ENCODE measurements around the gene SMTNL1. TPM values are rescaled to one million over a fixed set of nuclear protein-coding genes. Genes with fewer than 3 reads are reported as not detected.

Gene SMTNL1
- total RNA-seq, result not detected
- long read RNA-seq, result 0 reads

GRCh38 chr11:57536947-57537619 lies at the start of gene SMTNL1:
Gene SMTNL1 (plus strand): TSS chr11:57537595. CDS start chr11:57542643, 5,048 bp downstream.
- Histone ChIP-seq H3K36me3 (no peaks in the 10 kb centered on the region), H3K9me3 (replicated peaks) (no peaks in the 10 kb centered on the region), H3K4me1 (no peaks in the 10 kb centered on the region), H3K27ac (replicated peaks) (no peak within 1 kb of the TSS), H3K4me3 (no peak within 1 kb of the TSS), H3K27me3 (ENCODE audit: low read depth) (no peaks in the 10 kb centered on the region)
- no peak for DNase-seq
- TF ChIP-seq CTCF (IDR thresholded peaks at IDR 0.05; ENCODE audit: borderline replicate concordance), result no peak
- intact Hi-C loops (cut with micrococcal nuclease), result no loop called here

- no peaks in the 10 kb centered on the region for H3K9me3 ChIP-seq (replicated peaks)
- intact Hi-C loops (cut with micrococcal nuclease), result no loop called here
- H3K4me3 ChIP-seq, result no peak overlapping the region
- H3K27me3 ChIP-seq (ENCODE audit: low read depth), result peaks cover 23% of the 10 kb centered on the region
- H3K36me3 ChIP-seq, result peaks cover 72% of the 10 kb centered on the region
- DNase-seq, result no peak
- peaks cover 5% of the 10 kb centered on the region for H3K4me1 ChIP-seq
- no peak for TF ChIP-seq CTCF (IDR thresholded peaks at IDR 0.05; ENCODE audit: borderline replicate concordance)
- H3K27ac ChIP-seq (replicated peaks), result no peak overlapping the region
Observed at GRCh38 chr11:57487920-57488659, 49.3 kb upstream of the SMTNL1 start.

- no peak overlapping the region for H3K27ac ChIP-seq (replicated peaks)
- no peak for DNase-seq
- no peak for TF ChIP-seq CTCF (IDR thresholded peaks at IDR 0.05; ENCODE audit: borderline replicate concordance)
- no peaks in the 10 kb centered on the region for H3K27me3 ChIP-seq (ENCODE audit: low read depth)
- no peaks in the 10 kb centered on the region for H3K9me3 ChIP-seq (replicated peaks)
- peaks cover 57% of the 10 kb centered on the region for H3K36me3 ChIP-seq
- peaks cover 11% of the 10 kb centered on the region for H3K4me1 ChIP-seq
- no peak overlapping the region for H3K4me3 ChIP-seq
- intact Hi-C loops (cut with micrococcal nuclease), result no loop called here
Observed at GRCh38 chr11:57490456-57491248, 46.7 kb upstream of the SMTNL1 start.

- H3K4me3 ChIP-seq, result no peak overlapping the region
- no peaks in the 10 kb centered on the region for H3K27me3 ChIP-seq (ENCODE audit: low read depth)
- intact Hi-C loops (cut with micrococcal nuclease), result loop anchor here (2.0 kb wide), 1 partner anchor 33 kb away; no protein-coding TSS in a partner anchor
- no peaks in the 10 kb centered on the region for H3K9me3 ChIP-seq (replicated peaks)
- peak; percentile 46 for DNase-seq
- H3K36me3 ChIP-seq, result peaks cover 55% of the 10 kb centered on the region
- peak; percentile 71 for TF ChIP-seq CTCF (IDR thresholded peaks at IDR 0.05; ENCODE audit: borderline replicate concordance)
- no peak overlapping the region for H3K27ac ChIP-seq (replicated peaks)
- H3K4me1 ChIP-seq, result peaks cover 11% of the 10 kb centered on the region
Observed at GRCh38 chr11:57491371-57492061, 45.9 kb upstream of the SMTNL1 start.
